Endothelial cell (in vitro differentiated cells): ENCODE measurements around the gene ISL2. TPM values are rescaled to one million over a fixed set of nuclear protein-coding genes. Genes with fewer than 3 reads are reported as not detected.
A peak's percentile ranks its signal among the peaks of the same experiment; 100 is the strongest.

ENCODE experiments used
- DNase-seq: peaks from one replicate; pipeline ENCODE4 v3.0.0; 2021; ENCODE audit warnings: low spot score
- H3K27ac Mint-ChIP-seq: one replicate; pipeline ENCODE4 v1.8.0; 2021; ENCODE audit warnings: mixed read lengths, inconsistent platforms; ENCODE audit not compliant: unreplicated experiment
- H3K27me3 Mint-ChIP-seq: one replicate; pipeline ENCODE4 v1.8.0; 2021; ENCODE audit warnings: mild to moderate bottlenecking, moderate library complexity, mixed read lengths, inconsistent platforms; ENCODE audit not compliant: unreplicated experiment
- H3K36me3 Mint-ChIP-seq: one replicate; pipeline ENCODE4 v1.8.0; 2021; ENCODE audit warnings: mild to moderate bottlenecking, low read depth, mixed read lengths, inconsistent platforms; ENCODE audit not compliant: unreplicated experiment
- H3K4me1 Mint-ChIP-seq: one replicate; pipeline ENCODE4 v1.8.0; 2021; ENCODE audit warnings: mild to moderate bottlenecking, mixed read lengths, inconsistent platforms; ENCODE audit not compliant: unreplicated experiment
- H3K4me3 Mint-ChIP-seq: one replicate; pipeline ENCODE4 v1.8.0; 2021; ENCODE audit warnings: mild to moderate bottlenecking, mixed read lengths, inconsistent platforms; ENCODE audit not compliant: unreplicated experiment
- H3K9me3 Mint-ChIP-seq: one replicate; pipeline ENCODE4 v1.8.0; 2021; ENCODE audit warnings: mixed read lengths, inconsistent platforms; ENCODE audit not compliant: unreplicated experiment
- CTCF ChIP-seq: fragments of 200-600 bp; sonication (generic); IDR thresholded peaks from one replicate; pipeline ENCODE4 v1.5.0; 2021; ENCODE audit warnings: antibody characterized with exemption; ENCODE audit not compliant: unreplicated experiment
- total RNA-seq: library from RNA; stranded (reverse); fragmentation: NEBNext Ultra II Directional; extraction: Animal tissue kit (Norgen Biotek cat#: 25700); gene quantifications from one replicate; pipeline ENCODE4 v1.2.1, GENCODE V29; 2021; ENCODE audit not compliant: unreplicated experiment

ISL2 gene
- total RNA-seq, 1 donor from 2014 or later: 1.4 TPM

- no peak for TF ChIP-seq CTCF
- Mint-ChIP-seq H3K4me1 (peaks cover 16% of the 10 kb centered on the region), H3K4me3 (no peak overlapping the region), H3K27me3 (peaks cover 20% of the 10 kb centered on the region), H3K9me3 (no peaks in the 10 kb centered on the region), H3K36me3 (no peaks in the 10 kb centered on the region), H3K27ac (no peak overlapping the region)
- DNase-seq: no peak
Measured at GRCh38 chr15:76332796-76333195, 3.8 kb upstream of the ISL2 start.

- Mint-ChIP-seq H3K4me1 (peaks cover 16% of the 10 kb centered on the region), H3K27me3 (peaks cover 20% of the 10 kb centered on the region), H3K27ac (no peak overlapping the region), H3K4me3 (no peak overlapping the region), H3K9me3 (no peaks in the 10 kb centered on the region), H3K36me3 (no peaks in the 10 kb centered on the region)
- no peak for DNase-seq
- TF ChIP-seq CTCF: no peak
Measured at GRCh38 chr15:76333309-76333708, 3.3 kb upstream of the ISL2 start.

- peaks cover 22% of the 10 kb centered on the region for H3K4me1 Mint-ChIP-seq
- H3K36me3 Mint-ChIP-seq: peaks cover 5% of the 10 kb centered on the region
- H3K27ac Mint-ChIP-seq: no peak overlapping the region
- peak overlapping the region; percentile 6 for H3K4me3 Mint-ChIP-seq
- no peaks in the 10 kb centered on the region for H3K9me3 Mint-ChIP-seq
- no peak for DNase-seq
- no peak for TF ChIP-seq CTCF
- H3K27me3 Mint-ChIP-seq: peaks cover 25% of the 10 kb centered on the region
Measured at GRCh38 chr15:76333720-76334437, 2.7 kb upstream of the ISL2 start.

- no peak for TF ChIP-seq CTCF
- Mint-ChIP-seq H3K27me3 (peaks cover 30% of the 10 kb centered on the region), H3K4me1 (peaks cover 28% of the 10 kb centered on the region), H3K36me3 (peaks cover 5% of the 10 kb centered on the region), H3K4me3 (no peak overlapping the region), H3K9me3 (no peaks in the 10 kb centered on the region), H3K27ac (peak overlapping the region; percentile 14)
- DNase-seq: no peak
Measured at GRCh38 chr15:76334438-76335306, 1.9 kb upstream of the ISL2 start.
